SK-N-SH (cell line): ENCODE results near the gene PKM. TPM values are rescaled to one million over a fixed set of nuclear protein-coding genes. Genes with fewer than 3 reads are reported as not detected.

ENCODE experiments used
- CTCF ChIA-PET: fragments of 300-600, 350-600 bp; formaldehyde crosslinking; extraction: SDS; loops from one replicate; lab custom pipeline; 2021; lab: Yijun Ruan, JAX
- POLR2A ChIA-PET: fragments of 350-600 bp; sonication (Branson Sonifier 250); formaldehyde crosslinking; extraction: SDS; loops from one replicate; lab custom pipeline; 2020; ENCODE audit warnings: antibody characterized with exemption, inconsistent platforms; lab: Yijun Ruan, JAX
- DNase-seq: peaks from one replicate; pipeline ENCODE4 v3.0.0; 2012
- H2AFZ ChIP-seq: fragments of 200-600 bp; sonication (generic); 2 replicates; pipeline ENCODE4 v1.8.1; 2016; ENCODE audit warnings: antibody characterized with exemption, mild to moderate bottlenecking, low read depth
- H3F3A ChIP-seq: fragments of 200-600 bp; sonication (generic); replicated peaks from 2 replicates; pipeline ENCODE3; 2016; ENCODE audit warnings: antibody characterized with exemption, mild to moderate bottlenecking; ENCODE audit not compliant: insufficient read depth
- H3K27ac ChIP-seq, 2 experiments: fragments of 200-500 bp in 1 of 2; fragments of 200-600 bp in 1 of 2; sonication (Bioruptor generic) in 1 of 2; sonication (generic), shearing (Covaris generic) in 1 of 2; 2 replicates each; pipeline versions ENCODE4 v1.5.1 to v1.6.1; 2014 to 2016; ENCODE audit warnings: low read depth in 2 of 2, inconsistent platforms in 1 of 2, low read length in 1 of 2, mild to moderate bottlenecking in 1 of 2, mixed read lengths in 1 of 2
- H3K27me3 ChIP-seq: fragments of 200-600 bp; sonication (generic), shearing (Covaris generic); 2 replicates; pipeline ENCODE4 v1.6.1; 2016; ENCODE audit warnings: mixed run types; ENCODE audit not compliant: insufficient read depth
- H3K36me3 ChIP-seq, 2 experiments: fragments of 200-500 bp in 1 of 2; fragments of 200-600 bp in 1 of 2; sonication (Bioruptor generic) in 1 of 2; sonication (generic) in 1 of 2; replicated peaks in 1 of 2; 2 replicates each; pipeline versions ENCODE3 to v1.5.1; 2014 to 2016; ENCODE audit warnings: low read length in 1 of 2, mild to moderate bottlenecking in 1 of 2; ENCODE audit not compliant: insufficient read depth in 2 of 2, control insufficient read depth in 1 of 2
- H3K4me1 ChIP-seq, 2 experiments: fragments of 200-500 bp in 1 of 2; fragments of 200-600 bp in 1 of 2; sonication (Bioruptor generic) in 1 of 2; sonication (generic), shearing (Covaris generic) in 1 of 2; 2 replicates each; pipeline versions ENCODE4 v1.5.1 to v1.6.1; 2014 to 2016; ENCODE audit warnings: low read depth in 1 of 2, low read length in 1 of 2, mixed run types in 1 of 2; ENCODE audit not compliant: insufficient read depth in 2 of 2, control insufficient read depth in 1 of 2
- H3K4me2 ChIP-seq: fragments of 200-600 bp; sonication (generic), shearing (Covaris generic); 2 replicates; pipeline ENCODE4 v1.6.1; 2017; ENCODE audit warnings: mixed run types
- H3K4me3 ChIP-seq, 2 experiments: fragments of 200-500 bp in 1 of 2; fragments of 200-600 bp in 1 of 2; sonication (Bioruptor generic) in 1 of 2; sonication (generic), shearing (Covaris generic) in 1 of 2; 2 replicates each; pipeline versions ENCODE4 v1.5.1 to v1.8.1; 2014 to 2016; ENCODE audit warnings: low read depth in 2 of 2, inconsistent platforms in 1 of 2, low read length in 1 of 2, mild to moderate bottlenecking in 1 of 2, mixed read lengths in 1 of 2, moderate library complexity in 1 of 2
- H3K79me2 ChIP-seq: fragments of 200-600 bp; sonication (generic); 2 replicates; pipeline ENCODE4 v1.8.1; 2017; ENCODE audit warnings: mild to moderate bottlenecking; ENCODE audit not compliant: insufficient read depth
- H3K9ac ChIP-seq: fragments of 200-600 bp; sonication (generic); 2 replicates; pipeline ENCODE4 v1.6.1; 2017; ENCODE audit warnings: mixed run types
- H3K9me2 ChIP-seq: fragments of 200-600 bp; sonication (generic); 2 replicates; pipeline ENCODE4 v1.6.1; 2017; ENCODE audit warnings: mixed run types
- H3K9me3 ChIP-seq: fragments of 200-600 bp; sonication (generic); 2 replicates; pipeline ENCODE4 v1.6.1; 2017; ENCODE audit warnings: mixed run types, mild to moderate bottlenecking, moderate library complexity
- H4K20me1 ChIP-seq: fragments of 200-600 bp; sonication (generic); 2 replicates; pipeline ENCODE4 v1.6.1; 2017; ENCODE audit warnings: mild to moderate bottlenecking, mixed run types; ENCODE audit not compliant: insufficient read depth
- ELF1 ChIP-seq: IDR thresholded peaks from 2 replicates; pipeline ENCODE4 v1.4.0; 2012
- FOSL2 ChIP-seq: IDR thresholded peaks from 2 replicates; pipeline ENCODE4 v1.4.0; 2012; ENCODE audit warnings: low read depth, mild to moderate bottlenecking, moderate library complexity, borderline replicate concordance
- FOXM1 ChIP-seq: IDR thresholded peaks from 2 replicates; pipeline ENCODE4 v1.4.0; 2012; ENCODE audit warnings: low read depth, mild to moderate bottlenecking
- IRF3 ChIP-seq: fragments of 150-350 bp; IDR thresholded peaks from 2 replicates; pipeline ENCODE4 v1.6.1; 2016; ENCODE audit warnings: mild to moderate bottlenecking, low read depth, low read length
- PBX3 ChIP-seq: IDR thresholded peaks from 2 replicates; pipeline ENCODE4; 2012
- POLR2AphosphoS5 ChIP-seq: IDR thresholded peaks from 2 replicates; pipeline ENCODE4 v1.6.1; 2012; ENCODE audit warnings: low read depth, low read length
- RCOR1 ChIP-seq: fragments of 150-350 bp; IDR thresholded peaks from 2 replicates; pipeline ENCODE4 v1.6.1; 2017; ENCODE audit warnings: antibody characterized with exemption, low read length
- SIN3A ChIP-seq: IDR thresholded peaks from 2 replicates; pipeline ENCODE4 v1.6.1; 2012; ENCODE audit warnings: low read depth, mild to moderate bottlenecking, low read length, moderate library complexity, borderline replicate concordance
- SMC3 ChIP-seq: IDR thresholded peaks from 2 replicates; pipeline ENCODE4 v1.6.1; 2012; ENCODE audit warnings: low read depth, low read length, improper control_type of control experiment
- TAF1 ChIP-seq: IDR thresholded peaks from 2 replicates; pipeline ENCODE4 v1.6.1; 2012; ENCODE audit warnings: low read depth, mild to moderate bottlenecking, low read length, moderate library complexity, borderline replicate concordance
- TCF12 ChIP-seq: IDR thresholded peaks from 2 replicates; pipeline ENCODE4 v1.4.0; 2012
- YY1 ChIP-seq: IDR thresholded peaks from 2 replicates; pipeline ENCODE4 v1.4.0; 2012; ENCODE audit warnings: low read depth, mild to moderate bottlenecking
- WGBS: methylation state at CpG from one replicate; pipeline ENCODE4 v1.1.6; 2017; ENCODE audit warnings: low lambda C conversion rate; 5-methylcytosine and 5-hydroxymethylcytosine counted together
- polyA plus RNA-seq, 3 experiments: library from polyadenylated mRNA; depleted of rRNA; stranded (reverse); fragments of >200 nt; gene quantifications; 2 replicates each; pipeline ENCODE4 v1.2.3, GENCODE V29; 2012

PKM gene
- polyA plus RNA-seq, 1 of the 3 experiments (the other 2 are of a cell fraction): 1,453 TPM

GRCh38 chr15:72169236-72169920 is 61.6 kb downstream of the PKM start:
- no peaks in the 10 kb centered on the region for H3K9me2 ChIP-seq
- TF ChIP-seq TCF12 (no peak), FOSL2 (no peak)
- H3K79me2 ChIP-seq: no peaks in the 10 kb centered on the region
- POLR2A ChIA-PET: no interaction called here
- H3K27me3 ChIP-seq: no peaks in the 10 kb centered on the region
- no peak overlapping the region for H2AFZ ChIP-seq
- no peak overlapping the region for H3K9ac ChIP-seq
- H3K4me1 ChIP-seq: peaks cover 0 to 6% of the 10 kb centered on the region in 2 experiments; a peak in 1 of 4 replicates
- no peaks in the 10 kb centered on the region for H3K9me3 ChIP-seq
- CTCF ChIA-PET: interaction anchor here (1.8 to 3.5 kb wide), 2 partner anchors 13 to 426 kb away, joined by 4 to 23 read pairs; no protein-coding TSS in a partner anchor
- no peak overlapping the region for H3K4me3 ChIP-seq
- no peaks in the 10 kb centered on the region for H3K36me3 ChIP-seq
- WGBS: 55% methylated on average over 8 of the region's 10 CpGs
- H3F3A ChIP-seq: no peaks in the 10 kb centered on the region
- no peaks in the 10 kb centered on the region for H4K20me1 ChIP-seq
- DNase-seq: no peak
- H3K4me2 ChIP-seq: no peak overlapping the region
- no peak overlapping the region for H3K27ac ChIP-seq

- no peaks in the 10 kb centered on the region for H4K20me1 ChIP-seq
- no peak overlapping the region for H2AFZ ChIP-seq
- no peak overlapping the region for H3K27ac ChIP-seq
- no peak for TF ChIP-seq YY1
- TF ChIP-seq POLR2AphosphoS5: no peak
- TF ChIP-seq SMC3: no peak
- TF ChIP-seq PBX3: no peak
- no peak for TF ChIP-seq IRF3
- no peak for TF ChIP-seq FOXM1
- no peak for TF ChIP-seq RCOR1
- no peak for TF ChIP-seq ELF1
- TF ChIP-seq TAF1: no peak
- TF ChIP-seq SIN3A: no peak
- H3K4me3 ChIP-seq: no peak overlapping the region
- no peak overlapping the region for H3K4me2 ChIP-seq
- ChIA-PET CTCF (interaction anchor here (1.8 to 3.5 kb wide), 2 partner anchors 12 to 425 kb away, joined by 4 to 23 read pairs; no protein-coding TSS in a partner anchor), POLR2A (no interaction called here)
- no peaks in the 10 kb centered on the region for H3K27me3 ChIP-seq
- H3K9me2 ChIP-seq: no peaks in the 10 kb centered on the region
- no peaks in the 10 kb centered on the region for H3K36me3 ChIP-seq
- H3K4me1 ChIP-seq: peaks cover 0 to 6% of the 10 kb centered on the region in 2 experiments; a peak in 1 of 4 replicates
- H3K9ac ChIP-seq: no peak overlapping the region
- H3F3A ChIP-seq: no peaks in the 10 kb centered on the region
- no peaks in the 10 kb centered on the region for H3K9me3 ChIP-seq
- 73% methylated on average over 2 of the region's 4 CpGs for WGBS
- no peaks in the 10 kb centered on the region for H3K79me2 ChIP-seq
- DNase-seq: no peak
Measured at GRCh38 chr15:72168808-72169190, 62.2 kb downstream of the PKM start.
